Epithelial cell of esophagus (primary cell): ENCODE data around the gene ARAF.
"Not testable (repeated sequence)": the region's sequence is repeated elsewhere in the genome, so short reads cannot be mapped to it uniquely, and the experiment has no call there.

ENCODE experiments used
- DNase-seq: peaks from one replicate; pipeline ENCODE4 v3.0.0; 2010; ENCODE audit warnings: low read depth
- H3K4me3 ChIP-seq: 2 replicates; pipeline ENCODE4 v1.5.1; 2011; ENCODE audit warnings: mild to moderate bottlenecking, low read length, control low read depth
- TF ChIP-seq, protein P1 (sequence below): IDR thresholded peaks from 2 replicates; pipeline ENCODE4 v1.5.1; 2011; ENCODE audit warnings: low read depth, mild to moderate bottlenecking, low read length, control low read depth, inconsistent platforms; ENCODE audit not compliant: insufficient read depth; ENCODE audit errors: missing control alignments

Gene ARAF

DNA sequence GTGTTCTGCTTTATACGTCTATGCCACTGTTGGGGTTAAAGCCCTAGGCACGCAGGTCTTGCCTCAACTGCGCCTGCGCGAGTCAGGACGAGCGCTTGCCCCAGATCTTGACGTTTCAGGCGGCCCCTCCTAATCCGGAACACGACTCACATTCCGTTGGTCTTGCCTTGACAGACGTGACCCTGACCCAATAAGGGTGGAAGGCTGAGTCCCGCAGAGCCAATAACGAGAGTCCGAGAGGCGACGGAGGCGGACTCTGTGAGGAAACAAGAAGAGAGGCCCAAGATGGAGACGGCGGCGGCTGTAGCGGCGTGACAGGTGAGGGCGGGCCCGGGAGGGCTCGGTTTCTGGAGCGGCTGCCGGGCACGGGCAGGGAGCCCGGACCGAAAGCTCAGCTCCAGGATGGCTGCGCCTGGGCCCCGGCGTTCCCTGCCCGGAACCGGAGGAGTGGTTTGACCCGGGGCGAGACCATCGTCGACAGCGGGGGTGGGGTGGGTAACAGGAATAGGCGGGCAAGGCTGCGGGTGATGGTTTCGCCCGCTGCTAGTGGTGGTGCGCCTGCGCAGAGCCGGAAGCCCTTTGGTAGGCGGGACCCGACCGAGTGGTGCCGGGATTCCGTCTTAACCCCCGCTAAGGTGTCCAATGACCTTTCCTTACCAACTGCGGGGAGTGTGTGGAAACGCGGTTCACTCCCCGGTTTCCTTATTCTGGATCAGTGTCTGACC lies at the start of gene ARAF:
TSS of gene ARAF (plus strand) at position 272 of the 725 bp plus-strand sequence. CDS start 1,763 bp downstream, outside the sequence.
- peak within 1 kb of the TSS; percentile 67 for H3K4me3 ChIP-seq
- DNase-seq = peak; percentile 98
- TF ChIP-seq, protein P1, sequence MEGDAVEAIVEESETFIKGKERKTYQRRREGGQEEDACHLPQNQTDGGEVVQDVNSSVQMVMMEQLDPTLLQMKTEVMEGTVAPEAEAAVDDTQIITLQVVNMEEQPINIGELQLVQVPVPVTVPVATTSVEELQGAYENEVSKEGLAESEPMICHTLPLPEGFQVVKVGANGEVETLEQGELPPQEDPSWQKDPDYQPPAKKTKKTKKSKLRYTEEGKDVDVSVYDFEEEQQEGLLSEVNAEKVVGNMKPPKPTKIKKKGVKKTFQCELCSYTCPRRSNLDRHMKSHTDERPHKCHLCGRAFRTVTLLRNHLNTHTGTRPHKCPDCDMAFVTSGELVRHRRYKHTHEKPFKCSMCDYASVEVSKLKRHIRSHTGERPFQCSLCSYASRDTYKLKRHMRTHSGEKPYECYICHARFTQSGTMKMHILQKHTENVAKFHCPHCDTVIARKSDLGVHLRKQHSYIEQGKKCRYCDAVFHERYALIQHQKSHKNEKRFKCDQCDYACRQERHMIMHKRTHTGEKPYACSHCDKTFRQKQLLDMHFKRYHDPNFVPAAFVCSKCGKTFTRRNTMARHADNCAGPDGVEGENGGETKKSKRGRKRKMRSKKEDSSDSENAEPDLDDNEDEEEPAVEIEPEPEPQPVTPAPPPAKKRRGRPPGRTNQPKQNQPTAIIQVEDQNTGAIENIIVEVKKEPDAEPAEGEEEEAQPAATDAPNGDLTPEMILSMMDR = no peak

DNA sequence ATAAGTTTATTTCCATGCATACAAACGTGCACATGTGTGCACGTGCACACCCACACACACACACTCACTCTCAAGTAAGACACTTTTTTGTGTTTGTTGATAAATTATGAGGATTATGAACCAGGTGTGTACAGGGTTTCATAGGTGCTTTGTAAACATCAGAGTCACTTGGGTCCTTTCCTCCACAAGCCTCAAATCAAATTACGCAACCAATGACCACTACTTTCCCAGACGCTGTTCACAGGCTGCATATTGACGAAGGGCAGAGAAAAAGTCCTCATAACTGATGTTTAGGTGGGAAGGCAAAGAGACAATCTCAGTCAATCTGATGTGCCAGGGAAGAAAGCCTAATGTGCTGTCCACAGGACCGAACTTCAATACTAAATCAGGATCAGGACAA lies 48.6 kb upstream of the ARAF start:
- not testable (repeated sequence) for H3K4me3 ChIP-seq, DNase-seq

DNA sequence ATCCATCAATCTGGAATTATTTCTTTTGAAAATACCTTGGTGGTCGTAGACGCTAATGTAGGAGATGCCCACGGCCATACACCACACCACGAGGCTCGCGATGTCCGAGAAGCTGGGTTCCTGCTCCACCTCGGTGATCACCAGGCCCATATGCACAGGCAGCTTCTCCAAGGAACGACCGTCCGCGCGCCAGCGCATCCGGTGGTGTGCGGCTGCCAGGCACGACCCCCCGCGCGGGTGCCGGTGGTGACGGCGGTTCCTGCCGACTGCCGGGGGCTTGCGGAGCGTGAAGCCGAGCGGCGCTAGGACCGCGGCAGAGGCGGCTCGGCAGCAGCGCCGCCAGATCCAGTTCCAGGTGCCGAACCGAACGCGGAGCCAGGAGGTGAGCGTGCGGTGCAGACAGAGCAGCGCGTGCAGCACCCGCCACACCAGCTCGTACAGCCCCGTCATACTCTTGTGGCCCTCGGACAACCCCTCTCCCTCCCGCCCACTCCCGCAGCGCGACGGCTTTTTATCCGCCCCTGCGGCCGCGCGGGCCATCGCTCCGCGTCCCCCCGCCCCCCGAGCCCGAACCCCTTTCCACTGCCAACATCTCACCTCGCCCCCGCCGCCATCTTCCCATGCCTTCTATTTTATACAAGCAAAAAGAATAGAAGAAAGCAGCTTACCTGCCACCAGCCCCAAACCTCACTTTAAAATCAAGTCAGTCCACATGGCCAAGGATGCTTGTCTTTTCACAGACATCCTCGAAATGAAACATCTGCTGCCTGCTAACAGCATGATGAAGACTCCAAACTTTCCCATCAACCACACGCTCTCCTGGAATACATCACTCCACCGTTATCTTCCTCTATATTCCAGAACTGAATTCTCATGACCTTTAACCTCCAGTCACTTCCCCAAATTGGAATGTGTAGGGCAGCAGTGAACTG lies 47.7 kb upstream of the ARAF start:
- H3K4me3 ChIP-seq = peak overlapping the region; percentile 14
- not testable (repeated sequence) for DNase-seq

DNA sequence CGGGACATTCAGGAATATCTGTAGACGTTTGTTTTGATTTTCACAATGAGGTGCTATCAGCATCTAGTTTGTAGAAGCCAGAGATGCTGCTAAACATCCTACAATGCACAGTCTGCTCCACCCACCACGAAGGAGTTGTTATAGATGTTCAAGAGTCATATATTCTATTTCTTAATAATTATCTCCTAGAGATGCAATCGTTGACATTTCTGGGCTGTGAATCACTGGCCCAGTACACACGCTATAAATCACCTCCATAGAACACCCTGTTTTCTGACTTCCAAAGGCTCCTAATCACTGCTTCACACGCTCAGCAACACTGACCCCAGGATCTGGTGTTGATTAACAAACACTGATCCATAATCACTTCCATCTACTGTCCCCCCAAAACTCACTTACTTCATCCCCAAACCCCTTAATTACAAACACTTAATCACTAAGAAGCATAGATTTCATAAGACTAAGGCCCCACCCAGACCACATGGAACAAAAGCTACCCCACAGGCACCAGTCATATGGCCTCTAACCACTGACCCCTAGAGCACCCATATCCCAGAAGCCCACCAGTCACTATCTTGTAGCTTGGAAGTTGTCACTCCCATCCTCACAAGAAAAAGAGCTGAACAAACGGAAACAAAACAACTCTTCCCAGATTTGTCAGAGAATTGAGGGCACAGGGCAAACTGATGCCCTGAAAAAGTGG lies 46.3 kb upstream of the ARAF start:
- peak; percentile 73 for DNase-seq
- TF ChIP-seq, protein P1 = no peak
- H3K4me3 ChIP-seq = no peak overlapping the region

DNA sequence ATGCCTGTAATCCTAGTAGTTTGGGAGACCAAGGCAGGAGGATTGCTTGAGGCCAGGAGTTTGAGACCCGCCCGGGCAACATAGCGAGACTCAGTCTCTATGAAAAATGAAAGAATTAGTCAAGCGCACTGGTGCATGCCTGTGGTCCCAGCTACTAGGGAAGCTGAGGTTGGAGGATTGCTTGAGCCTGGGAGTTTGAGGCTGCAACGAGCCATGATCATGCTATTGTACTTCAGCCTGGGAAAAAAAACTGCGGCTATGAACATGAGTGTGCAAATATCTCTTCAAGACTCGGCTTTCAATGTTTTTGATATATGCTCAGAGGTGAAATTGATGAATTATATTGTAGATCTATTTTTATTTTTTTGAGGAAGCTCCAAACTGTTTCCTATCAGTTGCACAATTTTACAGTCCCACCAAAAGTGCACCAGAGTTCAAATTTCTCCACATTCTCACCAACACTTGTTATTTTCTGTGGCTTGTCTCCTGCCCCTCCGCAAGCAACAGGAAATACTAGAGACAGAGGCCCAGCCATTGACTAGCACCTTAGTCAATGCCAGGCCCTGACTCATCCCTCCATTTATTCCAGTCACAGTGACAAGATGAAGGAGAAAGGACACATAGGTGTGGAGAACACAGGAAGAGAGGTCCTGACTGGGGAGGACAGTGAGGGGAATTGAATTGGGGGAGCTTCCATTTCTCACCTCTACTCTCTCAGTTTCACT lies 44.9 kb upstream of the ARAF start:
- peak; percentile 72 for DNase-seq
- no peak overlapping the region for H3K4me3 ChIP-seq
- TF ChIP-seq, protein P1 = no peak

DNA sequence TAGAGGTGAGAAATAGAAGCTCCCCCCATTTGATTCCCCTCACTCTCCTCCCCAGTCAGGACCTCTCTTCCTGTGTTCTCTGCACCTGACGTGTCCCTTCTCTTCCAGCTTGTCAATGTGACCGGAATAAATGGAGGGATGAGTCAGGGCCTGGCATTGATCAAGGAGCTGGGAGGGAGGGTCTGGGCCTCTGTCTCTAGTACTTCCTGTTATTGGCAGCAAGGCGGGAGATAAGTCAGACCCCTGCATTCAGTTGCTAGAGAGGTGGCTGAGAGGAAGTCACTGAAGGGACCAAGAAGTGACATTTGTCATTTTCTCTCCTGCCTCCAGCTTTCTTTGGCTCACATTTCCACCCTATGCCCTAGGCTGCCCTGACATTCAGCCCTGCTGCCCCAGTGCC lies 42.9 kb upstream of the ARAF start:
- TF ChIP-seq, protein P1 = no peak
- no peak for DNase-seq
- H3K4me3 ChIP-seq = no peak overlapping the region

DNA sequence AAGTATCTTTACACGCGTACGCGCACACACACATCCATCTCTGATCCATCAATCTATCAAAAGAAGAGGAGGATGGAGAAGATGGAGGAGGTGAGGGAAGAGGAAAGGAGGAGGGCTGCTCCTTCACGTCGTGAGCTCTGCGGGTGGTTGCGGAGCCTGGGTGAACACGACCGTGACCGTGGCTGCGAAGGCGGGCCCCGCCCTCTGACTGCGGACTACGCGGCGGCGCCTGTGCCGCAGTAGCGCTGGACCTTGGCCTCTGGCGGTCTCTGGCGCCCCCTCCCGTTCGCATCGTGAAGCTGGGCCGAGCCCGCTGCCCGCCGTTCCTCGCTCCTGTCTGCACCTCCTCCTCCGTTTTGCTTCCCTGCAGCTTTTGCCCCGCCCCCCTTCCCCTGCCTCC lies 37.7 kb upstream of the ARAF start:
- H3K4me3 ChIP-seq = peak overlapping the region; percentile 43
- DNase-seq = peak; percentile 67
- TF ChIP-seq, protein P1 = peak; percentile 51
